Mucosa of descending colon (tissue), 3 donors: ENCODE data around the gene RGS9BP. TPM values are rescaled to one million over a fixed set of nuclear protein-coding genes. Genes with fewer than 3 reads are reported as not detected.

Source experiments
- ATAC-seq: fragments of 200-7000 bp; cut with Tn5 transposase; one replicate; pipeline ENCODE4 v1.9.1; 2020; ENCODE audit warnings: mild to moderate bottlenecking, moderate library complexity
- DNase-seq, 3 donors: peaks; one replicate each; pipeline ENCODE4 v3.0.0-alpha.2; 2020
- H3K36me3 ChIP-seq: fragments of 200-600 bp; one replicate; pipeline ENCODE4 v1.8.0; 2021; ENCODE audit warnings: low read depth, mild to moderate bottlenecking
- H3K4me1 ChIP-seq: fragments of 200-600 bp; one replicate; pipeline ENCODE4 v1.8.0; 2021; ENCODE audit warnings: low read depth, mild to moderate bottlenecking
- H3K4me3 ChIP-seq: fragments of 200-600 bp; one replicate; pipeline ENCODE4 v1.8.0; 2021; ENCODE audit warnings: mild to moderate bottlenecking
- H3K9me3 ChIP-seq: fragments of 200-600 bp; one replicate; pipeline ENCODE4 v1.8.0; 2021; ENCODE audit warnings: mild to moderate bottlenecking
- CTCF ChIP-seq: fragments of 200-600 bp; IDR thresholded peaks from one replicate; pipeline ENCODE4 v1.8.0; 2022; ENCODE audit warnings: antibody characterized with exemption, mild to moderate bottlenecking
- intact Hi-C, 2 donors: fragments of 100-400 bp; cut with DNase I in 1 of 2; cut with micrococcal nuclease in 1 of 2; formaldehyde crosslinking; loops; one replicate each; pipeline versions ENCODE4 v1.11.0 to v1.11.1; 2022; cut with DNase I, micrococcal nuclease
- total RNA-seq, 3 donors: library from RNA; stranded (reverse); fragmentation: NEBNext Ultra II Directional in 2 of 3; extraction: Animal tissue kit (Norgen Biotek cat#: 25700) in 2 of 3; gene quantifications; one replicate each; pipeline versions ENCODE4 v1.2.1 to v1.2.4, GENCODE V29; 2021 to 2023
- donor health status: DM: no; HTN: no; CAD: no; lungs with moderate emphysema.
- donor health status: DM: no; HTN: no; CAD: no.
- donor health status: DM: no; HTN: yes; CAD: no.

RGS9BP gene
- total RNA-seq, 3 donors from 2014 or later: 0.17 to 0.79 TPM; not detected in 1

DNA sequence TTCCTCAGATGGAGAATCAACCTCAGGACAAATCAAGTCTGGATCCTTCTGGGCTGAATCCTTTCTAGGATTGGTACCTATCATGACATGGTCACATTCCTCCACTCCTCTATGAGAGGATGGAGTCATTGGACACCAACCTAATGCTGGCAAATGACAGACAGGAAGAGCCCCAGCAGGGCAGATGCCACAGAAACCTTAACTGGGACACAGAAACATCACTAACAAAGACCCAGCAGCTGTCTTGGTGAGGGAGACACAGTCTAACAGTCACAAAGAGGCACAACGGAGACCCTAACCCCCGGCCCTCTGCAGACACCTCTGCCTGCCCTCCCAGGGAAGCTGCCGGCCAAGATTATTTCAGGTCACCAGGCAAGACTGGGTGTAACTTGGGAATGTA is 2.8 kb upstream of the RGS9BP start:
- ATAC-seq (no peak), DNase-seq (no peak)
- Histone ChIP-seq H3K4me1 (peaks cover 32% of the 10 kb centered on the region), H3K36me3 (no peaks in the 10 kb centered on the region), H3K4me3 (no peak overlapping the region), H3K9me3 (no peaks in the 10 kb centered on the region)
- intact Hi-C loops: no loop called here
- TF ChIP-seq CTCF: no peak

DNA sequence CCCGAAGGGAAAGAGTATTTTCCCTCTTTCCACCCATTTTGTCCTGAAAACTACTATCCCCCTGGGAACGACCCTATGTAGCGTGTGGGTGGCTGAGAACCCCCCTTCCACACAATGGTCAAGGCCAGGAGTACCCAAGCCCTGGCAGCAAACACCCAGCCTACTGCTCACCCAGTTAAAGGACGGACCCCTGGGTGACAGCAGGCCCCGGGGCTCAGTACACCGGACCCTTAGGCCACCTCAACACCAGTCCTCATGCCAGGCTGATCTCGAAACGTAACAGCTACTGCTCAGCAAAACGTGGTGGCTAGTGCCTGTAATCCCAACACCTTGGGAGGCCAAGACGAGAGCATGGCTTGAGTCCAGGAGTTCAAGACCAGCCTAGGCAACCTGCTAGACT is 2.1 kb upstream of the RGS9BP start:
- no peak for TF ChIP-seq CTCF
- H3K36me3 ChIP-seq: no peaks in the 10 kb centered on the region
- peaks cover 32% of the 10 kb centered on the region for H3K4me1 ChIP-seq
- no peak for DNase-seq
- no peaks in the 10 kb centered on the region for H3K9me3 ChIP-seq
- intact Hi-C loops: no loop called here
- ATAC-seq: no peak
- H3K4me3 ChIP-seq: no peak overlapping the region

DNA sequence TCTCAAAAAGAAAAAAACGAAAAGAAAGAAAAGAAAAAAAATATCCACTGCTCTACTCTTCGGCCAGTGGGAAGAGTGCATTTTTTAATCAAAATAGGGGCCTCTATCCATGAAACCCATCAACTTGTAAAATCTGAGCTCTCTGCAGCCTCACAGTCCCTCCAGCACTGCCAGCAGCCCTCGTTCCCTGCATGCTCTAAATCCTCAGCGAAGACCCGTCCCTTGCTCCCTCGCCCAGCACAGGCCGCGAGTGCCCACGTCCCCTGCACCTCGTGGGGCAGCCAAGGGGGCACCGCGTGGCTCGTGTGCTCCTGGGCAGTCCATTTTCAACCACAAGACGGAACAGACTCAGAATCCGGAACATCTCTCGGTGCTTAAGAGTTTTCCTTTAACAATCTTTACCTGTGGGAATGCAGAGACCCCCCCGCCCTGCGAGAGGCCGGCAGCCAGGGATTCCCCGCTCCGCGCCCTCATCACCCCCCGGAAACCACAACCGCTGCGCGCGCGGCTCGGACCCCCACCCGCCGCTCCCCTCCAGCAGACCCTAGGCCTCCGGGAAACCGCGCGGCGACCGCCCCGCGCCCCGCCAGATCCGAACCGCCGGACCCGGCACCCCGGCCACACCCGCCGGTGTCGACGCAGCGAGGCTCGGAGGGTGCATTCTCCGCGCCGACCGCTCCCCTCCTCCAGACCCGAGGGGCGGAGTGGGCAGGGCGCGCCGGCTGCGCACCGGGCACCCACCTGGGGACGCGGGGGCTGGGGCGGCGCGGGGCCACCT is 1.3 kb upstream of the RGS9BP start:
- intact Hi-C loops: no loop called here
- peak in 1 of 3 donors; percentile 53 for DNase-seq
- no peak for TF ChIP-seq CTCF

GRCh38 chr19:32674931-32675719 is 523 bp upstream of the RGS9BP start, which contains the start of gene ANKRD27:
TSS of gene ANKRD27 (minus strand) at chr19:32675180. CDS start at chr19:32659015, 16,165 bp downstream.
- TF ChIP-seq CTCF: no peak
- peak; percentile 99 for DNase-seq
- intact Hi-C loops: no loop called here

More for the DNA sequence above, 1.3 kb upstream of the RGS9BP start:
- Histone ChIP-seq H3K4me3 (peak overlapping the region; percentile 93), H3K4me1 (peaks cover 32% of the 10 kb centered on the region), H3K9me3 (no peaks in the 10 kb centered on the region), H3K36me3 (no peaks in the 10 kb centered on the region)
- no peak for ATAC-seq

DNA sequence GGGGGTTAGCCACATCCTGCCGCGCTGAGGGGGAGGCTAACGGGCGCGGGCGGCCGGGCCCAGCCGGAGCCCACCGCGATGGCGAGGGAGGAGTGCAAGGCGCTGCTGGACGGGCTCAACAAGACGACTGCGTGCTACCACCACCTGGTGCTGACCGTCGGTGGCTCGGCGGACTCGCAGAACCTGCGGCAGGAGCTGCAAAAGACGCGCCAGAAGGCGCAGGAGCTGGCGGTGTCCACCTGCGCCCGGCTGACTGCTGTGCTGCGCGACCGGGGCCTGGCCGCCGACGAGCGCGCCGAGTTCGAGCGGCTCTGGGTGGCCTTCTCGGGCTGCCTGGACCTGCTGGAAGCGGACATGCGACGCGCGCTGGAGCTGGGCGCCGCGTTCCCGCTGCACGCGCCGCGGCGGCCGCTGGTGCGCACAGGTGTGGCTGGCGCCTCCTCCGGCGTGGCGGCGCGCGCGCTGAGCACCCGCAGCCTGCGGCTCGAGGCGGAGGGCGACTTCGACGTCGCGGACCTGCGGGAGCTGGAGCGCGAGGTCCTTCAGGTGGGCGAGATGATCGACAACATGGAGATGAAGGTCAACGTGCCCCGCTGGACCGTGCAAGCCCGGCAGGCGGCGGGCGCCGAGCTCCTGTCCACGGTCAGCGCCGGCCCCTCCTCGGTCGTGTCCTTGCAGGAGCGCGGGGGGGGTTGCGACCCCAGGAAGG is 692 bp downstream of the RGS9BP start:
- Histone ChIP-seq H3K4me3 (no peak overlapping the region), H3K36me3 (no peaks in the 10 kb centered on the region), H3K9me3 (no peaks in the 10 kb centered on the region), H3K4me1 (peaks cover 20% of the 10 kb centered on the region)
- ATAC-seq: peak; percentile 39
- no peak for TF ChIP-seq CTCF
- intact Hi-C loops: no loop called here
- peak in 2 of 3 donors; percentile 65 to 69 for DNase-seq

More at GRCh38 chr19:32674931-32675719, 523 bp upstream of the RGS9BP start, which contains the start of gene ANKRD27:
- ATAC-seq: peak; percentile 94
- peaks cover 24% of the 10 kb centered on the region for H3K4me1 ChIP-seq
- H3K9me3 ChIP-seq: no peaks in the 10 kb centered on the region
- peak within 1 kb of the TSS; percentile 93 for H3K4me3 ChIP-seq
- H3K36me3 ChIP-seq: no peaks in the 10 kb centered on the region
